NCI-H2227 treated with DMSO at 0.1 percent for 48 hours (cell line): ENCODE measurements around the gene MCMBP.

Experiments used
- DNase-seq: peaks from one replicate; lab custom pipeline; 2025; lab: John Stamatoyannopoulos, UW

Gene MCMBP

DNA sequence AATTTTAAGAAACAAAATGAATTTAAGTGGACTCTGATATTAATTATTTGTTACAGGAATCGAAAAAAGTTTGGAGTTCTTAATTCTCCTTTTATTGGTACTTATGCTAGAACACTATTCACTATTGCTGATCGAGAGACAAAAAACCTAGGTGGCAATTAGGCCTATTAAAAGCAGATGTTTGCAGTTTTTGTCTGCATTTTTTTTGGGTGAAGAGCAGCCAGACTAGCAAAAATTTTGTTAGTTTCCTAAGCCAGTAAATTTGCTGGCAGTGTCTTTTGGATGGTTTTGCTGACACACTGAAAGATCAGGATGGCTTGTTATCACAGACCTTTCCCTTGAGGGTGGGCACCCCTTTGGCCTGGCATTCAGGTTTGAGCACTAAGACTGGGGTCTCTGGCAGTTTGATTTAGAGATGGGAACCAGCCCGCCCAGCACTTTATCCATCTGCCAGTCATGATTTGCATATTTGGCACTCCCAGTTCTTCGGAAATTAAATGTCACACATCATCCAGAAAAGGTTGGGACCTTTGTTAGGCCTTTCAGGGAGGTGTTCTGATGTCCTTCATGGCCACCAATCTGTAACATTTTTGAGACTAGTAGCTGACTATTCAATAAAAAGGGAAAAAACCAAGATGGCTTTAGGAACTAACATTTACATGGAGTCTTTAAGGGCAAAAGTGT lies 89.5 kb downstream of the MCMBP start:
- no peak for DNase-seq

DNA sequence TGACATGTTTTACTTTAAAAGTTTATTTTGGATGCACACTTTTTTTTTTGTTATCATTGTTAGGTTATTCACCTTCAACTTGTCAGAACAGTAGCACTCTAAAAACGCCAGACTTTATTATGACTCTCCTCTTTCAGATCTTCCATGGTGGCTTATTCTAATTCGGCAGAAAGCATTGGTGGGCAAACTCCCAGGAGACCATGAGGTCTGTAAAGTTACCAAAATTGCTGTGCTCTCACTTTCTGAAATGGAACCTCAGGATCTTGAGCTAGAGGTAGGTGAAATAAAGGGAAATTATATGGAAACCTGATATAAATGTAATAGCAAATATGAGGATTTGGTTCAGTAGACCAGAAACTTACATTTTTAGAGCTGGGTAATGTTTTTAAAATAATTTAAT lies 91.1 kb downstream of the MCMBP start:
- DNase-seq, result no peak

DNA sequence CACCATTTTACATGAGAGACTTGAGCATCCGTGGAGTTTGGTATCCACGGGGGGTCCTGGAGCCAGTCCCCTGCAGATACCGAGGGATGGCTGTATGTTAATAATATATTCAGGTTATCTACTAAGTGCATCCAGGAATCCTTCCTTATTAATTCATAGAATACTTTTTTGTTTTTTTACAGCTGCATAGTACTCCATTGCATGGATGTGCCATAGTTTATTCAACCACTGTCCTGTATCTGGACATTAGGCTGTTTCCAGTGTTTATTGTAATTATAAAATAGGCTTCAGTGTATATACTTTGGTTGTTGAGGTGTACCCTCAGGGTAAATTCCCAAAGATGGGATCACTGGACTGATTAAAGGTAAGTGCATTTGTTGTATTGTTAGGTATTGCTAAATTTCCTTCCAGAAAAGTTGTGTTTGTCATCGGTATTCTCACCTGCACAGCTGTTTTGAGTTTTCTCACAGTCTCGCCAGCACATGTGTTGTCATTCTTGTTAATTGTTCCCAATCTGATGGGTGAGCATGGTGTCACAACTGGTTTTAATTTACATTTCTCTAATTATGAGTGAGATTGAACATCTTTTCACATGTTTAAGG lies 91.7 kb downstream of the MCMBP start:
- no peak for DNase-seq
